HG02840 (cell line): Measurements from ENCODE around the gene DLG4.

ENCODE experiments used
- ATAC-seq: cut with Tn5 transposase; IDR thresholded peaks from one replicate; pipeline ENCODE4 v1.9.1; 2021; ENCODE audit warnings: mild to moderate bottlenecking, moderate library complexity, moderate number of reproducible peaks; ENCODE audit not compliant: unreplicated experiment, low FRiP score

The DLG4 gene

DNA sequence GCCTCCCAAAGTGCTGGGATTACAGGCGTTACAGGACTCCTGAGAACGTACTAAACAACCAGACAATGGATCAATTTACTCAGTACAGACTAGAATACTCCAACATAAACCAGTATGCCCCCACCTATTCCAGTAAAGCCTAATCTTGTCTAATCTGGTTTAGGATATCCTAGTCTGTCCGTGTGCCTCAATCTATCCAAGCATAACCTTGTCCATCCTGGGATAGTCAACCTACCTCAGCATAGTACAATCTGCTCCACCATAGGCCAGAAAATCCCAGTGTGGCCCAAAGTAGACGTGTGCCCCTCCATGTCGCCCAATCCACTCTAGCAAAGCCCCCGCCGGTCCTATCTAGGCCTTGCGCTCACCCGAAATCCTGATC lies 14.1 kb upstream of the DLG4 start:
- no peak for ATAC-seq

DNA sequence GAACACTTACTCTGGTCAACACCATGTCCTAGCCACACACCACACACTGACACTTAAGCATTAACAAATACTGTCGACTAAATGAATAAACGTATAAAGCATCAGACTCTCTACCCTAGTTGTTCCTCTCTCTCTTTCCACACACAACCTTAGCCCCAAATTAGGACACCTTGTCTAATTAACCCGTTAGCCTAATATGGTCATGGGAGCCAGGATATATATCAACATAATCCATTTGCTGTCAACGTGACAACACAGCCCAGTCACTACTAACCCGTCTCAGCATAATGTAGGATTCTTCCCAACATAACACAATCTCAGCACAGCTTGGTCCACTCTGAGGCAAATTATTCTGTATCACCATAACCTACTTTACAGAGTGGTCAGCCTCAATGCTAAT lies 12.5 kb upstream of the DLG4 start:
- ATAC-seq, result no peak

DNA sequence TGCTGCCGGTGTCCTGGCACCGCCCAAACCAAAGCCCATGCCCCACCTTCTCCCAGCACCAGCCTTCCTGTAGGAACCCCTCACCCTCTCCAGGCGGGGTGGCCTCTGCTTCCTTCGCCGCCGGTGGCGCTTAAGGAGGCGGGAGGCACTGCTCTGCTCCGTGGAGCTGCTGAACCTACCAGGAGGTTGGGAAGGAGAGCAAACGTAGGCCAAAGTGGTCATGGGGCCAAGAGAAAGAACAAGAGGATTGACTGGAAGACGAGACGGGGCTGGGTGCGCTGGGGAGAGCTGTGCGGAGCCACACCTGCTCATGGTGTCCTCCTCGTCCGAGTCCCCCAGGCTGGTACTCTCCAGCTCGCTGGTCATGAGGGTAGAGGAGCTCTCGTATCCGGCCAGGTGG lies 9.9 kb upstream of the DLG4 start:
- ATAC-seq, result no peak

DNA sequence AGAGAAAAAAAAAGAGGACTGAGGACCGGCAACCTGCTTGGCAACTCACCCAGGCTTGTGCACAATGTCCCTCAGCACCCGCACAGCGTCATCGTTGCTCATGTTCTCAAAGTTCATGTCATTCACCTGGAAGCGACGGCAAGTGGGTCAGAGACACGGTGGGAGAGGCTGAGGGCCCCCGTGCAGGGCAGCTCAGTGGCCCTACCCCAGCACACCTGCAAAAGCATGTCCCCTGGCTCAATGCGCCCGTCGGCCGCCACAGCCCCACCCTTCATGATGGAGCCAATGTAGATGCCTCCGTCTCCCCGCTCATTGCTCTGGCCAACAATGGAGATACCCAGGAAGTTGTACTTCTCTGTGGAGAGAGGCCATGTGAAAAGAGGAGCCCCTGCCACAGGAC lies 9.3 kb upstream of the DLG4 start:
- ATAC-seq, result no peak

DNA sequence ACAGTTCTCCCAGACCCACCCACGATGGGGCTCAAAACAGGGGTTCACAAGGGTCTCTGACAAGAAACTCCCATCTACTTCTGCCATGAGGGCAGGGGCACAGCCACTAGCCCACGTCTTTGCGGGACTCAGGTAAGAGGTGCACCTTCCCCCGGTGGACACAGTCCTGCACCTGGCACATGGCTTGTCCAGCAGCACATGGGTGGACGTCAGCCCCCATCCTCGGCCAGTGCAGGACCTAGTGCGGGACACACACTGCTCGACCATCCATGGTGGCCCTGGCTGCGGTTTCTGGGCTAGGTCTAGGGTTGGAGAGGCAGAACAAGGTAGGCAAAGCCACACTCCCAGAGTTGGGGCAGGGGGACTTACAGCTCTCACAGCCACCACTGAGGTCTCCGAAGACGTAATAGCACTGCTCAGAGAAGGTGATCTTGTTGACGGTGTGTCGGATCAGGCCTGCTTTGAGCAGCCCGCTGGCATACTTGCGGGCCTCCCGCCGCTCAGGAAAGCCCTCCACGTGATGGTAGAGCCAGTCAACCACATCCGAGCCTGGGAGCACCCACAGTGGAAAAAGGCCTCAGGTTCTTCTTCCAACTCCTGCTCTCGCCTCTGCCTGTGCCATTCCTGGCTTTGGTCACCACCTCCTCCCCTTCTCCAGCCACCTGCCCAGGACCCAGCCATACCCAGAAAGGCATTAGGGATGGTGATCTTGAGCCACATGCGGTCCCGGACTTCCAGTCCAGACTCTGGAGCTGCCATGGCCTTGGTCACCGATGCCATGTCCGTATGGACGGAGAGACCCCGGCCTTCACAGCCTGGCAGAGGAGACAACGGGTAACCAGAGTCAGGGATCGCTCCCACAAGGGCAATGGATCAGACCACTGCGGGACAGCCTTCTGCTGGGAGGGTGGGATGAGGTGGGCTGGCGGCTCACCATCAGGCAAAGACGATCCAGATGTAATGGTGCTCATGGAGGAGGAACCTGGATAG lies 7.4 kb upstream of the DLG4 start:
- no peak for ATAC-seq

DNA sequence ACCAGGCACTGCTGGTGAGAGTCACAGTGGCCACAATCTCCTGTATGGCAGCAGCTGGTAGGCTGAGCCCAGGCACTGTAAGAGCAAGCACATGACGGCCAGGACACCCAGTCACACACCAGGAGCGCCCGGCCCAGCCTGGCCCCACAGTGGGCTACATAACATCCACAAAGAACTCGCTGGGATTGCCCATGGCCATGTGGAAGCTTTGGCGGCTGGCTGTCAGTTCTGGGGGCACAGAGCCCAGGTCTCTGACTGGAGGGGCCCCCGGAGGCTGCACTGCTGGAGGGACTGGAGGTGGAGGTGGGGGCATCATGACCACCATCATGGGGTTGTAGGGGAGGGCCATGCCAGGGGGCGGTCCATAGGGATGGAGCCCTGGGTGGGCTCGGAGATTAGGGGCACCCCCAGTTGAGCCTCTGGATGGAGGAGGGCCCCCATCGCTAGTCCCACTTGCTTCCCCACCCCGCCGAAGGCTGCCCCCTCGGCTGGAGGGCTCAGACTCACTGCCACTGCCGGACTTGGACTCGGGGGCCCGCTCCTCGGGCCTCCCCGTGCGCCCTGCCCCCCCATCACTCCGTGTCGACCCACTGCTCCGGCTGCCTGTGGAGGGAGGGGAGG lies 6.2 kb upstream of the DLG4 start:
- no peak for ATAC-seq

DNA sequence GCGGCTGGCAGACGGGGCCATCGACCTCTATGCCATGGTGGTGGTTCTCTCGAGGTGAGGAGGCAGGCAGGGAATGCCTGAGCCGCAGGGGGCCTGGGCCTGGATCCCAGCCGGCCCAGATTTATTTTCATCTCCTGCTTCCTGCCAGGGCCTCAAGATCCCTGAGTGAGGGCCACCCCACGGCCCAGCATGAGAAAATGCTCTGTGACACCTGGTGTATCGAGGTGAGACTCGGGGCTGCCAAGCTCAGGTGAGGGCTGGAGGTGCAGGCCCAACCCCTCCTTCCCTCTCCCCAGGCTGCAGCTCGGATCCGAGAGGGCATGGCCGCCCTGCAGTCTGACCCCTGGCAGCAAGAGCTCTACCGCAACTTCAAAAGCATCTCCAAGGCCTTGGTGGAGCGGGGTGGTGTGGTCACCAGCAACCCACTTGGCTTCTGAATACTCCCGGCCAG lies 5.0 kb upstream of the DLG4 start:
- ATAC-seq, result no peak

DNA sequence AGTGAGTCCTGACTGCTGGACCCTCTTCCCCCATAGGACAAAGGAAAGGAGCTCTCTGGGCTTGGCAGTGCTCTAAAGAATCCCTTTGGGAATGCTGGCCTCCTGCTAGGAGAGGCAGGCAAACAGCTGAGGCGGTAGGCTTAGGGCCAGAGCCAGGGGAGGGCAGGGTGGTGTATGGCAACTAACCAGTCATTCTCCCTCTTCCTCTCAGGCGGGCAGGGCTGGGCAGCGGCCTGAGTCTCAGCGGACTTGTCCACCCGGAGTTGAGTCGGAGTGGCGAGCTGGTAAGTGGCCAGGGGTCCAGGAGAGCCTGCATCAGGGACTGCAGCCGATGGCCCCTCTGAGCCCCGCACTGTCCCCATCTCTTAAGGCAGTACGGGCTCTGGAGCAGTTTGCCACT lies 4.5 kb upstream of the DLG4 start:
- no peak for ATAC-seq

DNA sequence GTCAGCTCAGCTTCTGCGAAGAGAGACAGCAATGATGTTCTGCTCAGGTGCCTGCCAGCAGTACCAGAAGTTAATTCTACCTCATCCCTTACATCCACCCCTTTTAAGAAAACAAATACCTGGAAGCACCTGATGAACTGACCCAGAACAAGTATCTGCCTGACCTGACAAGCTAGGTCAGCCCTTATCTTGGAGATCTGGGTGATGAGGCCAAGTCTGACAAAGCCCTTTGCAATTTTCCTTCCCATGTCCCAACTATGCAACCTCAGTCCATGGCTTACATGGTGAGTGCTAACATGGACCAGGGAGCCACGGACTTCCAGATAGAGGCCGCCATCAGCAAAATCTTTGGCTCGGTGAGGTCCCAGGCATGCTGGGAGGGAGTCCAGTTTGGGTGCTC lies 3.7 kb upstream of the DLG4 start:
- ATAC-seq, result no peak

DNA sequence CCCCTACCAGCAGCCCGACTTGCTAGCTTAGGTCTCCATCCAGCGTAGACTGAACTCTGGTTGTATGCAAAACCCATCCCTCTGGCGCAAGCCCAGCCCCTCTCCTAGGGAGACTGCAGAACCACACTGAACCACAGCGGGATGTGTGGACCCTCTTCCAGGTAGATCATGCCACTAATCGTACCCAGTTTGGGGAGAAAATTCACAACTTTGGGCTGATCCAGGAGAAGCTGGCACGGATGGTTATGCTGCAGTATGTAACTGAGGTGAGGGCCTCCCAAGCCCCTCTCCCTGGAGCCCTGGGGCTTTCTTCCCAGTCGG lies 3.3 kb upstream of the DLG4 start:
- no peak for ATAC-seq

DNA sequence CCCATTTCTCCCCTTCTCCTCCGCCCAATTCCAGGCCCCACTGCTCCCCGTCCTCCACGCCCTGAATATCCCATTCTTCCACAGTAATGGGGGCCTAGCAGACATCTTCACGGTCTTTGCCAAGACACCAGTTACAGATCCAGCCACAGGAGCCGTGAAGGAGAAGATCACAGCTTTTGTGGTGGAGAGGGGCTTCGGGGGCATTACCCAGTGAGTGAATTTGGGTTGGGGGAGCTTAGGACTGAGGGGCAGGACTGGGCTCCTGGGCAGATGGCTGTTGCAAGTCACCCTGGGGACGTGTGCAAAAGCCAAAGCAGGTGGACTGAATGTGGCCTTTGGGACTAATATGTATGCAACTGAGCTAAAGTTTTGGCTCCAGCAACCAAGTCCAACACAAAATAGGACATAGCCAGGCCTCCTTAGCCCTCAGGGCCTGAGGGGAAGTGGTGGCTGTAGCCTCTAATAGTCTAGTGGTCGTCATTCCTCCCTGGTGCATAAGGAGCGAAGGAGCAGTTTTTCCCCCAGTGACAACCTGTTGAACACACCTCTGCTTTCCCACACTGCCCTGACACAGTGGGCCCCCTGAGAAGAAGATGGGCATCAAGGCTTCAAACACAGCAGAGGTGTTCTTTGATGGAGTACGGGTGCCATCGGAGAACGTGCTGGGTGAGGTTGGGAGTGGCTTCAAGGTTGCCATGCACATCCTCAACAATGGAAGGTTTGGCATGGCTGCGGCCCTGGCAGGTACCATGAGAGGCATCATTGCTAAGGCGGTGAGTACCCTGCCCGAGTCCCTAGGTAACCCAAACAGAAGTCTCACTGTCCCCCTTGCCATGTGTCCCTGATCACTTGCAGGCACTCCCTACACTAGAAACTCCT lies 2.7 kb upstream of the DLG4 start:
- ATAC-seq, result no peak

DNA sequence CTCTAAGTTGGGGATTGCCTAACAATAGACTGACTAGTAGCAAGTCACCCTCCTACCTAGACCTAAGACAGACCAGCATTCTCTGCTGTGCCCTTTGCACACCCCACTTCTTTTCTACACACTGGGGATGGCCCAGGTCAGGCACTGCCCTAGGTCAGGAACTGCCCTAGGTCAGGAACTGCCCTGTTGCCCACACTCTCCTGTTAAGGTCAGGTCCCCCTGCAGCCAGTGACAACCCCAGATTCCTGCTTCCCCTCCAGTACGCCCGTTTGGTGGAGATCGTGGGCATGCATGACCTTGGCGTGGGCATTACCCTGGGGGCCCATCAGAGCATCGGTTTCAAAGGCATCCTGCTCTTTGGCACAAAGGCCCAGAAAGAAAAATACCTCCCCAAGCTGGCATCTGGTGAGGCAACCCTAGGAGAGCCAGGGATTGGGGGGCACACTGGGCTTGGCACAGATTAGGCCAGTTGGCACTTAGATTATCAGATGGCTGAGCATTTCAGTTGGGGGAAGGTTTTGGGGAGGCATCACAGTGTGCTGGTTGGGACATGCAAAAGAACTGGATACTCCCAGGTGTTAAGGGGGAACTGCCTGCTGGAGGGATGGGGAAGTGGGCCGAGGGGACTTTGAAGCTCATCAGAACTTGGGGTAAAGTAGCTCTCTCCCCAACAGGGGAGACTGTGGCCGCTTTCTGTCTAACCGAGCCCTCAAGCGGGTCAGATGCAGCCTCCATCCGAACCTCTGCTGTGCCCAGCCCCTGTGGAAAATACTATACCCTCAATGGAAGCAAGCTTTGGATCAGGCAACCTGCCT lies 1.8 kb upstream of the DLG4 start:
- ATAC-seq, result no peak

DNA sequence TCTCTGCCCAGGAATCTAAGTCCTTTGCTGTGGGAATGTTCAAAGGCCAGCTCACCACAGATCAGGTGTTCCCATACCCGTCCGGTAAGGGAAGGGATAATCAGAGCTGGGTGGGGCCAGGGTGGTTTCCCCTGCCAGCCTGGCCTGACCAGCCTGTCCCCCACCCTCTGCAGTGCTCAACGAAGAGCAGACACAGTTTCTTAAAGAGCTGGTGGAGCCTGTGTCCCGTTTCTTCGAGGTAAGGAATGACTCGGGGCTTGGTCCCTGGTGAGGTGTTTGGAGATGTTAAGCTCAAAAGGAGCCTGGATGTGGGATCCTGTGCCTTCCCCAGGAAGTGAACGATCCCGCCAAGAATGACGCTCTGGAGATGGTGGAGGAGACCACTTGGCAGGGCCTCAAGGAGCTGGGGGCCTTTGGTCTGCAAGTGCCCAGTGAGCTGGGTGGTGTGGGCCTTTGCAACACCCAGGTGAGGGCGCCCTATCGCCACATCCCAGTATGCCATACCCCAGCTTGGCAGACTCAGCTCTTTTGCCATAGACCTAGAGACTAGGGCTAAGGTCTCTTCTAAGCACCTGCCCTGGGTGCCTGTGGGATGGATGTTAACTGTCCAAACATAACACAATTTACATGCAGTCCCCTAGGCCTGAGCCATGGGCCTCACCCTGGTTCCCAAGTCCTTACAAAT lies 1.1 kb upstream of the DLG4 start:
- ATAC-seq, result no peak

DNA sequence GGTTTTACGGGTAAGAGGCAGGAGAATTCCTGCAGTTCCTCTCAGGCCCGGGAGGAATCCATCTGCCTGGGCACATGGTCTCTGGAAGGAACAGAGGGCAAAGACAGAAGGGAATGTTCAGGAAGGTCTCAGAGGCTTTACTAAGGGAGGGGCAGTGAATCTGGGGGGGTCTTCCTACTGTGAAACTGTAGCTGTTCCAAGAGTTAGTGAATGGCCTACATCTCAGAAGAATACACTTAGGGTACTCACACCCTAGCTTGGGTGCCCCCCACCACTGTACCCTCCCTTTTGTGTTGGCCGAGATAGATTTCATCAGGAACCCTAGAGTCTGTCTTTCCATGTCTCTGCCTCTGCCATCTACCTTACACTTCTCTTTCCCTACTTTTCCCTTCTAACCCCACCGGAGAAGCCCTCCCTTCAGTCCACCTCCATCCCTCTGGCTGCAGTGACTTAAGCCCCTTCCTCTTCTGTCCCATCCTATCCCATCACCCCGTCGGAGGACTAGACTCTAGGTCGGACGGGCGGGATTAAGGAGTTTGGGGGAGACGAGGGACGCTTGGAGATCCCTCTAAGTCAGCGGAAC lies 316 bp downstream of the DLG4 start:
- ATAC-seq, result no peak

DNA sequence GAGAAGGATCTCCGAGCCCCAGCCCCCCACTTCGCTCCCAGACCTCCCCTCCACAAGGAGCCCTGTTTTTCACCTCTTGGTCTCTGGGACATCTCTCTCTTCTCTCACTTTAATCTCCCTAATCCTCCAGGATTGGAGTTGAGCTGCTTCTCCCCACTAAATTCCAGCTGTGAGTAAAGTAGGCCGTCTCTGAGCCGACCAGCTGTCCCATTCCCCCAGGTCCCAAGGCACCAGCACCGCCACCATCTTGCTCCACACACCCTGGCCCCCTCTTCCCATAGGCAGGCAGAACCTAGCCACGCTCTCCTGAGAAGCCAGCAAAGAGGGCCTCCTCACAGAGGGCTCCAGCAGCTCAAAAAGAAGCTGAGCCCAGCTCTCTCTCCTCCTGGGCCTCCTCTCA lies 878 bp downstream of the DLG4 start:
- no peak for ATAC-seq

DNA sequence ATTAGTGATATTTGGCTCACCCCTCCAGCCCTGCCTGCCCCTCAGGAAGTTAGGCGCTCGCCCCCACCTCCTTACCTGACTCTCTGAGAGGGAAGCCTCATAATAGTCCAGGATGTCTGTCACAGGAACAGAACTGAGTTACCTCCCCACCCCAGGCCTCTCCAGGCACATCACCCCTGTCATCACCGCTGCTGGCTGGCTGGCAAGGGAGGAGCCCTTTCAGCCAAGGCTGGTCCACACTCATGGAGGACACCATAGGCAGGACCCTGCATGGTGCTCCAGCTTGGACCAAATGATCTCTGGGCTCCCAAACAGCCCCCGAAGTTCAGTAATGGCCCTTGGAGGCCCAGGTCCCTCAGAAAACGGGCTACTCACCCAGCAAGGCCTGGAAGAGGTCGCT lies 1.5 kb downstream of the DLG4 start:
- ATAC-seq, result no peak

DNA sequence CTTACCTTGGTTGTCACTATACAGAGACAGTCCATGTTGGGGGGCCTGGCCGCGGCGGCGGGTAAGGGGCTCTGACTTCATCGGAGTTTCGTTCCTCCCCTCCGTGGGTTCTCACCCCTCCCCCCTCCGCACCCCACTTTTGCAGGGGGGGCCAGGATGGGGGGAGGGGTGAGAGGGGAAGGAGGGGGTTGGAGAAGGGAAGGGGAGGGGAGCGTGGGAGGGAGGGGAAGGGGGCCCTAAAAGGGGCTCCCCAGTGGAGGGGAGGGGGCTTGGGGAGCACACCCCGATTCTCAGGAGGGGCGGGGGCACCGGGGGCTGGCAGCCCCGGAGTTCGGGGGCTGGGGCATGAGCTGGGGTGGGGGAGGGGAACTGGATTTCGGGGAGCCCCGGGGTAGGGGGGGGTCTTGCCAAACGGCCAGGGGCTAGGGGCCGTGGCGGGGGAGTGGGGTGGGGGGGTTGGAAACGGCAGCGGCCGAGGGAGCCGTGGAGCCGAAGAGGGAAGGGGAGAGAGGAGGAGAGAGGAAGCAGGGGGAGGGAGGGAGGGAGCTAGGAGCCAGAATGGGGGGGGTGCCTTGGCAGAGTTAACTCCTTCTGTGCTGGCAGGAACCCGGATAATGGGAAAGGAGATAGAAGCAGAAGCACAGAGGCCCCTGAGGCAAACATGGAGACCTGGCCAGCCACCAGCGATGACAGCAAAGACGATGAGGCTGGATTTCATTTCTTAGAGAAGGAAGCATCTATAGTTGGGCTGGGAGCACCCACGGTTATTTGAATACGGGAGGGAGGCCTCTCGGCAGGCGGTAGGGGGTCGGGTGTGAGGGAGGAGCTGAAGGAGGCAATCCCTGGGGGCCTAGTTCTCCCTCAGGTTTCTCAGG lies 2.3 kb downstream of the DLG4 start:
- no peak for ATAC-seq
